ENCODE measurements around the gene SLC15A3.

DNA sequence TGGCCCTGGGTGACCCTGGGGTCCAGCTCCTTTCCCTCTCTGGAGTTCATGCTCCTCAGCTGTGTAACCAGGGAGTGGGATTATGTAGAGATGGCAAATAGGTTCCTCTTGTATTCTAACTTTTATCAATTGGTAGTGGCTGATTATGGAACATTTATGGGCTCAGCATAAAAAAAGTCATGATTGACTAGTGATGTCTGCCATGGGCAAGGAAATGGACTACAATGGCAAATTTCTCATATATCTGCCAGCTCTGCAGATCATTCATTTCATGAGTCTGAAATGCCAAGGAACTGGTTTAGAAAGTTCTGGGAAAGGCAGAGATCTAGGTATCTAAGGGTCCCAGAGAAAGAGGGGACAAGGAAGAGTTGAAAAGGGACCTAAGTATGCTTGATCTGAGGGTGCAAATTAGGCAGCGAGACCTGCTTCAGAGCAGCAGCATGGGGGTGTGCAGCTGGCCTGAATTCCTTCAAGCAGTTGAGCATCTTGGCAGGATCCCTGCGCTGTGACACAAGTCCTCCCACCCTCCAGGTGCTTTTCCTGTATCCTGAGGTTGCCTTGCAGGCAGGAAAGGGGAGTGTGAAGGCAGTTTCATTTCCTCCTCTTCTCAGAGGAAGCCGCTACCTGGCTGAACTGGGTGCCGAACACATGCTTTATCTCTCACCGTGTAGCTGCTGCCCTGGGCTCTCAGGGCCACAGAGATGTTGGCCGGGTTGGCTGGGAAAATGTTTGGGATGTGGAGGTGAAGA, 10.4 kb downstream of the SLC15A3 start:
- TF ChIP-seq CTCF (IDR thresholded peaks at IDR 0.05) = no peak
- TF ChIP-seq POLR2AphosphoS5 (IDR thresholded peaks at IDR 0.05) = no peak
- TF ChIP-seq POLR2A (IDR thresholded peaks at IDR 0.05) = no peak
- TF ChIP-seq EP300 (IDR thresholded peaks at IDR 0.05; ENCODE audit: low read depth) = no peak
